ENCODE results near the gene SPINT1. TPM values are rescaled to one million over a fixed set of nuclear protein-coding genes. Genes with fewer than 3 reads are reported as not detected.

SPINT1 gene
- total and polyA plus RNA-seq, 2 of the 13 experiments (the other 11 are each of a cell fraction or from before 2014, with no cell fraction given) = 0.49 to 2.5 TPM

- intact Hi-C loops (cut with micrococcal nuclease; ENCODE audit: unreplicated experiment) = loop anchor here (1.0 kb wide), 1 partner anchor 33 kb away; no protein-coding TSS in a partner anchor
- TF ChIP-seq ZSCAN9 (CRISPR knock-in tag; IDR thresholded peaks at IDR 0.05; ENCODE audit: borderline replicate concordance) (no peak), TGIF2 (CRISPR knock-in tag; IDR thresholded peaks at IDR 0.05) (0 out of 2 replicates have a peak, but pooled peaks have one; percentile 23), ZNF460 (CRISPR knock-in tag; IDR thresholded peaks at IDR 0.05; ENCODE audit: borderline replicate concordance) (no peak), BCL6 (CRISPR knock-in tag; IDR thresholded peaks at IDR 0.05) (peak; percentile 16; the same call in 1 of the 2 replicates), TCF7 (IDR thresholded peaks at IDR 0.05; ENCODE audit: low read depth) (no peak), TBL1XR1 (IDR thresholded peaks at IDR 0.05; ENCODE audit: borderline replicate concordance, low read length, partially characterized antibody) (no peak), SALL2 (CRISPR knock-in tag; IDR thresholded peaks at IDR 0.05) (no peak), RBAK (CRISPR knock-in tag; IDR thresholded peaks at IDR 0.05) (no peak), ZNF772 (CRISPR knock-in tag; IDR thresholded peaks at IDR 0.05) (no peak), KMT2A (CRISPR knock-in tag; IDR thresholded peaks at IDR 0.05) (no peak), TFE3 (CRISPR knock-in tag; IDR thresholded peaks at IDR 0.05) (peak; percentile 15; the same call in 1 of the 2 replicates), ZNF280B (CRISPR knock-in tag; IDR thresholded peaks at IDR 0.05; ENCODE audit: borderline replicate concordance) (peak; percentile 68; the same call in 1 of the 2 replicates), ZNF160 (CRISPR knock-in tag; IDR thresholded peaks at IDR 0.05) (no peak), NR0B2 (CRISPR knock-in tag; IDR thresholded peaks at IDR 0.05) (no peak), ZNF670 (CRISPR knock-in tag; IDR thresholded peaks at IDR 0.05; ENCODE audit: borderline replicate concordance) (no peak), ZGPAT (CRISPR knock-in tag; IDR thresholded peaks at IDR 0.05) (peak; percentile 54; the same call in 1 of the 2 replicates)
Measured at GRCh38 chr15:40859206-40859851, 15.5 kb downstream of the SPINT1 start.

More at GRCh38 chr15:40859206-40859851, 15.5 kb downstream of the SPINT1 start:
- ChIA-PET POLR2A (interaction anchor here (0.6 to 3.1 kb wide), 9 partner anchors 8 to 431 kb away, joined by 3 to 40 read pairs (median 4); partner anchors contain the start of genes DNAJC17 and VPS18), CTCF (ENCODE audit: low intra/inter-chr PET ratio, low total read pairs) (interaction anchor here (0.8 to 3.8 kb wide), 3 partner anchors 14 to 34 kb away, joined by 3 to 80 read pairs (median 3); partner anchors contain the start of genes RHOV and VPS18)
- peak overlapping the region; percentile 88 for H3K4me2 ChIP-seq (ENCODE audit: low read depth, low read length)
- no peaks in the 10 kb centered on the region for H3K79me2 ChIP-seq (ENCODE audit: insufficient read depth, low read length)
- peak overlapping the region; percentile 89 for H2AFZ ChIP-seq (ENCODE audit: low read length)
- no peaks in the 10 kb centered on the region for H3K36me3 ChIP-seq (replicated peaks in 1 of 2; ENCODE audit: control insufficient read depth in 1 of 2, insufficient read depth in 2 of 2, low read length in 2 of 2)
- no peaks in the 10 kb centered on the region for H3K27me3 ChIP-seq (ENCODE audit: control insufficient read depth in 1 of 2, insufficient read depth in 2 of 2, low read length in 2 of 2)
- 5% methylated on average over 18 of the region's 18 CpGs for WGBS (ENCODE audit: low lambda C conversion rate)
- H3K27ac ChIP-seq (ENCODE audit: extremely low read length, insufficient read depth, low read length) = peak overlapping the region; percentile 49
- in situ Hi-C loops (cut with HindIII; ENCODE audit: extremely low pct_ligation_motif_present, low pct_unique_long_range_greater_than_20kb) = loop anchor here (5.0 kb wide), 1 partner anchor 33 kb away; the partner anchor contains the start of gene VPS18
- no TSS peak for BruUV-seq (replicated peaks)
- no peaks in the 10 kb centered on the region for H3K9me3 ChIP-seq (ENCODE audit: low read length)
- FAIRE-seq = peak; percentile 80
- ATAC-seq = peak; percentile 85
- H3K9ac ChIP-seq (ENCODE audit: insufficient read depth, low read depth, low read length) = peak overlapping the region; percentile 42; the same call in 1 of the 2 replicates
- DNase-seq (ENCODE audit: low spot score) = peak; percentile 69
- H3K4me1 ChIP-seq (ENCODE audit: insufficient read depth, low read length) = peaks cover 77% of the 10 kb centered on the region
- H3K4me3 ChIP-seq (replicated peaks in 1 of 3; ENCODE audit: insufficient read depth in 1 of 3, low read depth in 2 of 3, low read length in 3 of 3) = peak overlapping the region; percentile 36 to 65 (median 57); a peak in 5 of 6 replicates
- H4K20me1 ChIP-seq (ENCODE audit: insufficient read depth, low read length) = no peaks in the 10 kb centered on the region
